HTERT RPE-1 (cell line): ENCODE measurements around the gene S1PR3.

ENCODE experiments used
- in situ Hi-C: fragments of 300-500 bp; cut with MboI; formaldehyde crosslinking; loops from 4 replicates; pipeline ENCODE4 v1.14.3; 2020; ENCODE audit warnings: low sequenced_read_pairs

S1PR3 gene

GRCh38 chr9:89032661-89033060 is 41.4 kb downstream of the S1PR3 start:
- in situ Hi-C loops, result no loop called here

- in situ Hi-C loops, result no loop called here
These were observed 45.1 kb downstream of the S1PR3 start for GRCh38 chr9:89036383-89036782.

- in situ Hi-C loops, result no loop called here
These were observed 45.6 kb downstream of the S1PR3 start for GRCh38 chr9:89036891-89037290.

- in situ Hi-C loops, result no loop called here
These were observed 46.1 kb downstream of the S1PR3 start for GRCh38 chr9:89037346-89037745.

GRCh38 chr9:89037891-89038290 is 46.6 kb downstream of the S1PR3 start:
- in situ Hi-C loops, result no loop called here

GRCh38 chr9:89038382-89039103 is 47.3 kb downstream of the S1PR3 start:
- in situ Hi-C loops, result no loop called here

- in situ Hi-C loops, result no loop called here
These were observed 47.8 kb downstream of the S1PR3 start for GRCh38 chr9:89039104-89039465.

GRCh38 chr9:89039664-89040063 is 48.4 kb downstream of the S1PR3 start:
- in situ Hi-C loops, result no loop called here

GRCh38 chr9:89042984-89043383 is 51.7 kb downstream of the S1PR3 start:
- in situ Hi-C loops, result no loop called here

GRCh38 chr9:89044104-89044503 is 52.8 kb downstream of the S1PR3 start:
- in situ Hi-C loops, result no loop called here

GRCh38 chr9:89044881-89045280 is 53.6 kb downstream of the S1PR3 start:
- in situ Hi-C loops, result no loop called here

- in situ Hi-C loops, result no loop called here
These were observed 55.6 kb downstream of the S1PR3 start for GRCh38 chr9:89046832-89047231.

GRCh38 chr9:89047667-89048066 is 56.4 kb downstream of the S1PR3 start:
- in situ Hi-C loops, result no loop called here

- in situ Hi-C loops, result no loop called here
These were observed 57.3 kb downstream of the S1PR3 start for GRCh38 chr9:89048616-89049015.

- in situ Hi-C loops, result no loop called here
These were observed 58.4 kb downstream of the S1PR3 start for GRCh38 chr9:89049646-89050045.

GRCh38 chr9:89051421-89052025 is 60.3 kb downstream of the S1PR3 start:
- in situ Hi-C loops, result no loop called here

- in situ Hi-C loops, result no loop called here
These were observed 61.3 kb downstream of the S1PR3 start for GRCh38 chr9:89052470-89053097.

- in situ Hi-C loops, result no loop called here
These were observed 62.0 kb downstream of the S1PR3 start for GRCh38 chr9:89053301-89053700.
